Pulmonary artery endothelial cell (primary cell): ENCODE measurements around the gene SLC31A2. TPM values are rescaled to one million over a fixed set of nuclear protein-coding genes. Genes with fewer than 3 reads are reported as not detected.
"Not testable (repeated sequence)": the region's sequence is repeated elsewhere in the genome, so short reads cannot be mapped to it uniquely, and the experiment has no call there.

Experiments
- DNase-seq: peaks from one replicate; pipeline ENCODE4 v3.0.0-alpha.2; 2011; ENCODE audit warnings: low read depth, low spot score
- total RNA-seq: library from RNA; depleted of rRNA; stranded (reverse); fragments of >200 nt; gene quantifications from 2 replicates; pipeline ENCODE4 v1.2.3, GENCODE V29; 2014

The SLC31A2 gene
- total RNA-seq, 1 donor from 2014 or later: 5.2 TPM

DNA sequence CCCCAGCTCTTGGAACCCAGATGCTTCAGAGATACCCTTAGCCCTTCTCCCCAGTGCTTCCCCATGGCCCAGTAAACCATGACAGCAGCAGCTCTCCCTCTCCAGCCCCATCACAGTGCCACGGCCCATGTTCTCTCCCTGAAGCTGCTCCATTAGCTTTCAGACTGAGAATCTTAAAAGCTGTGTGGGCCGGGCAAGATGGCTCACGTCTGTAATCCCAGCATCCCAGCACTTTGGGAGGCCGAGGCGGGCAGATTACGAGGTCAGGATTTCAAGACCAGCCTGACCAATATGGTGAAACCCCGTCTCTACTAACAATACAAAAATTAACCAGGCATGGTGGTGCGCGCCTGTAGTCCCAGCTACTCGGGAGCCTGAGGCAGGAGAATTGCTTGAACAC lies 1.2 kb upstream of the SLC31A2 start:
- not testable (repeated sequence) for DNase-seq

GRCh38 chr9:113151696-113152630 lies 1.2 kb downstream of the SLC31A2 start:
- no peak for DNase-seq

- no peak for DNase-seq
These were observed 1.9 kb downstream of the SLC31A2 start for GRCh38 chr9:113152699-113153098.

GRCh38 chr9:113153599-113153998 lies 2.8 kb downstream of the SLC31A2 start:
- no peak for DNase-seq

DNA sequence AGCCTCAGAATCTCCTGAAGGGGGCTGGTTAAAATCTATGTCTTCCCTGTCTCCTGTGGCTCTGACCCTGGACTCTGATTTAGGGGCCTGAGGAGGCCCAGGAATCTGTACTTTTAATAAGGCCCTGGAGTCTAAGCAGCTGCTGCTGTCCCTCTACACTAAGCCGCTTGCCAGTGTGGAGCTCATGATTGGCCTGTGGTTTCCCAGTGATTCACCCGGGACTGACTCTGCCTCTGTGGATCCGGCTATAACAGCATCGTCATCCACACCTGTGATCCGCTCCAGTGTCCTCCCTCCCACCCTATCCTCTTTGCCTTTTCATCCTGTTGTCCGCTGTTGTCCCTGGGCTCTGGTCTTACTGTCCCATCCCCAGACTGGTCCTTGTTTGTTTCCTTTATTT lies 3.7 kb downstream of the SLC31A2 start:
- no peak for DNase-seq

- DNase-seq: no peak
These were observed 4.1 kb downstream of the SLC31A2 start for GRCh38 chr9:113154946-113155345.

- no peak for DNase-seq
These were observed 5.2 kb downstream of the SLC31A2 start for GRCh38 chr9:113155911-113156588.

DNA sequence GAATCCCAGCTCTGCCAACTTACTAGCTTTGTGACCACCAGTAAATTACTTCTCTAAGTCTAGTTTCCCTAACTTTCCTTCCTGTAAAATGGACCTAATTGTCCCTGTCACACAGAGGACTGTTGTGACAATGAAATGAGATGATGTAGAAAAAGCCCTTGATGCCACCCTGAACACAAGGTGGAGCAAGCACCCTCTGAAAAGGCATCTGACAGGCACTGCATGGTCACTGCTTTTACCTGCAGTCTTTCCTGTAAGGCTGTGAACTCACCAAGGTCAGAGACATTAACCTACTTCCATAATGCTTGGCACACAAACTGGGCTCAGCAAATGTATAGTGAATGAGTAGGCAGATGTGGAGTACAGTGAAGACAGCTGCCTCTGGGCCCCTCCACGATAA lies 6.1 kb downstream of the SLC31A2 start:
- no peak for DNase-seq

GRCh38 chr9:113158446-113158845 lies 7.6 kb downstream of the SLC31A2 start:
- DNase-seq: no peak

GRCh38 chr9:113160571-113160970 lies 9.8 kb downstream of the SLC31A2 start:
- no peak for DNase-seq

DNA sequence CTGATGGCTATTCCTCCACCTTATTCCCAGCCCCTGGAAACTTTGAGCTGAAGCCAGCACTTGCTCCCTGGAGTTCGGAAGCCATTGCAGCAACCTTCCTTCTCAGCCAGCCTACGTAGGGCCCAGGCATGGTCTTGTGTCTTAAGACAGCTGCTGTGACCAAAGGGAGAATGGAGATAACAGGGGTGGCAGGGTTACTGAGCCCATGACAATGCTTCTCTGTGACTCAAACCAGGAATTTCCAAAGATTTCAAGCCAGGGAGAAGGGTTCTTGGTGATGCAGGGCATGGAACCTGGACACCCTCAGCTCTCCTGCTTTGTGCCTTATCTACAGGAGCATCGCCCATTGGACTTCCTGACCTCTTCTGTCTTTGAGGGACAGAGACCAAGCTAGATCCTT lies 12.2 kb downstream of the SLC31A2 start:
- no peak for DNase-seq

DNA sequence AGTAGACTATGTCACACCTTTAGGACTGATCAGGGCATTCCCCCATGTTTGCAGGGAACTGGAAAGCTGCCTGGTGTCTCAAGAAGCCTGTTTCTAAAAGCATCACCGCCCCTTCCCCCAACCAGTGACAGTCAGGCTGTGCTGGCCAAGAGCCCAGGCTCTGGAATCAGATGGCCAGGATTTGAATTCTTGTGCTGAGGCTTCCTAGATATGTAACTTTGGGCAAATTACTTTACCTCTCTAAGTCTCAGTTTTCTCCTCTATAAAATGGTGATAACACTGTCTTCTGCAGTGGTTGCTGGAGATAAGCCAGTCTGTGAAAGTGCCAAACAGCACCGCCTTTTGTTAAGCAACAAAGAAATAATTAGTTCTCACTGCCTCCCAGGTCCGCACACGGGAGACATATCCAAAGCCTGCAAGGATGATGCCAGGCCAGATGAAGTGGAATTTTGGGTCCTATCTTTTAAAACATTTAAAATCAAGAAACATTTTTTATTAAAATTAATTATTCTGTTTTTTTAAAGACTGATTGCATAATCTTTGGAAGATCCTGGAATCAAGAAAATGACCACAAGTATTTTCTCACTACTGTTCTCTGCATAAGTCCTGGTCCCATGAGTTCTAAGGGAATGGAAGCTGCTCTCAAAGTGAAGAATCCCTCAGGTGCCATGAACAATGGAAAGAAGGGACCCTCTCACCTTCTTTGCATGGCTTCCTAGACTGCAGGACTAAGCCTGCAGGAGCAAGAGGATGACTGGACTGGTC lies 13.9 kb downstream of the SLC31A2 start:
- no peak for DNase-seq

GRCh38 chr9:113166039-113166438 lies 15.2 kb downstream of the SLC31A2 start:
- no peak for DNase-seq

- DNase-seq: no peak
These were observed 18.0 kb downstream of the SLC31A2 start for GRCh38 chr9:113168809-113169208.

GRCh38 chr9:113173341-113173740 lies 22.5 kb downstream of the SLC31A2 start:
- no peak for DNase-seq

- no peak for DNase-seq
These were observed 26.0 kb downstream of the SLC31A2 start for GRCh38 chr9:113176803-113177202.

- no peak for DNase-seq
These were observed 26.4 kb downstream of the SLC31A2 start for GRCh38 chr9:113177251-113177650.

- DNase-seq: no peak
These were observed 27.3 kb downstream of the SLC31A2 start for GRCh38 chr9:113178087-113178486.

DNA sequence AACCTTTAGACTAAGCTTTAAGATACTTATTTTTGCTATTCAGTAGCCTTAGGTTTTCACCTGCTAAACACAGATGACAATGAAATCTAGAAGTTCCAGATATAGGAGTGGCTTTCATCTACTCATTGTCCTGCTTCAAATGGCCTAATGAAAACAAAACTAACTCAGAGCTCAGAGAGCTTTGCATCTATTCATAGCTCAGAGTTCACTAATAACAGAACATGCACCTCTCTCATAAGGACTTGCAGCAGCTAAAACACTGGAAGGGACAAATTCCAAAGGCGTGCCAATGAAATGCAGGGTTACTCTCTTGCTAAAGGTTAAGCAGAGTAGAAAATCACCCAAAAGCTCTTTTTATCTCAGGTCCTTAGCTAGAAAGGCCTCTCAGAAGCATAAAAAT lies 29.0 kb downstream of the SLC31A2 start:
- no peak for DNase-seq

- DNase-seq: no peak
These were observed 30.4 kb downstream of the SLC31A2 start for GRCh38 chr9:113181165-113181564.

GRCh38 chr9:113183956-113184488 lies 33.2 kb downstream of the SLC31A2 start:
- no peak for DNase-seq

DNA sequence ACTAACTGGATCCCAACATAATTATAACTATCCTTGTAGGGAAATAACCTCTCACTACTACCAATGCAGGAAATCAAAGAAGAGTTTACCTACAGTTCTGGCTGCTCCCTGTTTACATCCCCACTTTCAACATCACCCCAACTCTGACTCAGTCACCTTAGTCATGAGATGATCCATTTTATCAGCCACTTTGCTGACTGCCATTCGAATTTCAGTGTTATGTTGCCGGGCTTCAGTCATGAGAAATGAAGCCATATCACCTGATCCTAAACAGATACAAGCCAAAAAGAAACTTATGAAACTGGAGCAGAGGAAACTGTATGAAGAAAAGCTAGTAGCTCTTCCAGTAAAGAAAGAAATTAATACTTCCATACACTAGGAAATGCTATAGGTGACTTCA lies 33.7 kb downstream of the SLC31A2 start:
- no peak for DNase-seq
